ENCODE results near the gene THOC5. TPM values are rescaled to one million over a fixed set of nuclear protein-coding genes. Genes with fewer than 3 reads are reported as not detected.
"Not testable (repeated sequence)": the region's sequence is repeated elsewhere in the genome, so short reads cannot be mapped to it uniquely, and the experiment has no call there.

The THOC5 gene
- 43.8 TPM for total RNA-seq

- Histone ChIP-seq H3K36me3 (ENCODE audit: control insufficient read depth in 3 of 3, insufficient read depth in 3 of 3, low read length in 3 of 3) (peaks cover 4 to 12% (median 6%) of the 10 kb centered on the region in 3 donors), H3K4me1 (ENCODE audit: control insufficient read depth in 3 of 3, insufficient read depth in 3 of 3, low read length in 3 of 3) (peaks cover 7 to 8% (median 7%) of the 10 kb centered on the region in 3 donors), H3K27me3 (ENCODE audit: control insufficient read depth in 3 of 3, insufficient read depth in 3 of 3, low read length in 3 of 3) (no peaks in the 10 kb centered on the region), H3K9ac (ENCODE audit: low read depth in 1 of 3, low read length in 3 of 3) (peak within 1 kb of the TSS; percentile 79 to 89 (median 85)), H3K27ac (ENCODE audit: low read depth, low read length) (peak within 1 kb of the TSS; percentile 59), H3K4me3 (ENCODE audit: low read length in 3 of 3) (peak within 1 kb of the TSS; percentile 78 to 99 (median 82)), H3K9me3 (ENCODE audit: control insufficient read depth in 3 of 3, low read length in 3 of 3) (no peaks in the 10 kb centered on the region)
These were observed at the start of gene THOC5 for GRCh38 chr22:29553351-29554224. Gene THOC5, minus strand, starts transcription at chr22:29553757. Its CDS starts 4,610 bp downstream, at chr22:29549147.

- Histone ChIP-seq H3K9me3 (ENCODE audit: control insufficient read depth in 3 of 3, low read length in 3 of 3) (no peaks in the 10 kb centered on the region), H3K27me3 (ENCODE audit: control insufficient read depth in 3 of 3, insufficient read depth in 3 of 3, low read length in 3 of 3) (no peaks in the 10 kb centered on the region), H3K9ac (ENCODE audit: low read depth in 1 of 3, low read length in 3 of 3) (no peak overlapping the region), H3K27ac (ENCODE audit: low read depth, low read length) (no peak overlapping the region), H3K36me3 (ENCODE audit: control insufficient read depth in 3 of 3, insufficient read depth in 3 of 3, low read length in 3 of 3) (no peaks in the 10 kb centered on the region), H3K4me1 (ENCODE audit: control insufficient read depth in 3 of 3, insufficient read depth in 3 of 3, low read length in 3 of 3) (peaks cover 0 to 2% (median 0%) of the 10 kb centered on the region in 3 donors), H3K4me3 (ENCODE audit: low read length in 3 of 3) (no peak overlapping the region)
These were observed 45.1 kb upstream of the THOC5 start for GRCh38 chr22:29598684-29599020.

GRCh38 chr22:29597871-29598683 is 44.5 kb upstream of the THOC5 start:
- not testable (repeated sequence) for H3K36me3 ChIP-seq (ENCODE audit: control insufficient read depth in 3 of 3, insufficient read depth in 3 of 3, low read length in 3 of 3); H3K27me3 ChIP-seq (ENCODE audit: control insufficient read depth in 3 of 3, insufficient read depth in 3 of 3, low read length in 3 of 3); H3K27ac ChIP-seq (ENCODE audit: low read depth, low read length); H3K4me1 ChIP-seq (ENCODE audit: control insufficient read depth in 3 of 3, insufficient read depth in 3 of 3, low read length in 3 of 3); H3K9me3 ChIP-seq (ENCODE audit: control insufficient read depth in 3 of 3, low read length in 3 of 3); H3K4me3 ChIP-seq (ENCODE audit: low read length in 3 of 3); H3K9ac ChIP-seq (ENCODE audit: low read depth in 1 of 3, low read length in 3 of 3)

- no peaks in the 10 kb centered on the region for H3K9me3 ChIP-seq (ENCODE audit: control insufficient read depth in 3 of 3, low read length in 3 of 3)
- H3K9ac ChIP-seq (ENCODE audit: low read depth in 1 of 3, low read length in 3 of 3): no peak overlapping the region
- no peak overlapping the region for H3K27ac ChIP-seq (ENCODE audit: low read depth, low read length)
- H3K36me3 ChIP-seq (ENCODE audit: control insufficient read depth in 3 of 3, insufficient read depth in 3 of 3, low read length in 3 of 3): no peaks in the 10 kb centered on the region
- no peaks in the 10 kb centered on the region for H3K27me3 ChIP-seq (ENCODE audit: control insufficient read depth in 3 of 3, insufficient read depth in 3 of 3, low read length in 3 of 3)
- H3K4me1 ChIP-seq (ENCODE audit: control insufficient read depth in 3 of 3, insufficient read depth in 3 of 3, low read length in 3 of 3): no peaks in the 10 kb centered on the region
- no peak overlapping the region for H3K4me3 ChIP-seq (ENCODE audit: low read length in 3 of 3)
These were observed 42.9 kb upstream of the THOC5 start for GRCh38 chr22:29596408-29596807.

- H3K27me3 ChIP-seq (ENCODE audit: control insufficient read depth in 3 of 3, insufficient read depth in 3 of 3, low read length in 3 of 3); H3K9me3 ChIP-seq (ENCODE audit: control insufficient read depth in 3 of 3, low read length in 3 of 3); H3K4me3 ChIP-seq (ENCODE audit: low read length in 3 of 3); H3K36me3 ChIP-seq (ENCODE audit: control insufficient read depth in 3 of 3, insufficient read depth in 3 of 3, low read length in 3 of 3); H3K27ac ChIP-seq (ENCODE audit: low read depth, low read length); H3K4me1 ChIP-seq (ENCODE audit: control insufficient read depth in 3 of 3, insufficient read depth in 3 of 3, low read length in 3 of 3); H3K9ac ChIP-seq (ENCODE audit: low read depth in 1 of 3, low read length in 3 of 3): not testable (repeated sequence)
These were observed 40.9 kb upstream of the THOC5 start for GRCh38 chr22:29594447-29594846.

GRCh38 chr22:29593923-29594322 is 40.4 kb upstream of the THOC5 start:
- no peaks in the 10 kb centered on the region for H3K4me1 ChIP-seq (ENCODE audit: control insufficient read depth in 3 of 3, insufficient read depth in 3 of 3, low read length in 3 of 3)
- H3K4me3 ChIP-seq (ENCODE audit: low read length in 3 of 3): no peak overlapping the region
- H3K27ac ChIP-seq (ENCODE audit: low read depth, low read length): no peak overlapping the region
- H3K36me3 ChIP-seq (ENCODE audit: control insufficient read depth in 3 of 3, insufficient read depth in 3 of 3, low read length in 3 of 3): no peaks in the 10 kb centered on the region
- no peaks in the 10 kb centered on the region for H3K9me3 ChIP-seq (ENCODE audit: control insufficient read depth in 3 of 3, low read length in 3 of 3)
- no peak overlapping the region for H3K9ac ChIP-seq (ENCODE audit: low read depth in 1 of 3, low read length in 3 of 3)
- no peaks in the 10 kb centered on the region for H3K27me3 ChIP-seq (ENCODE audit: control insufficient read depth in 3 of 3, insufficient read depth in 3 of 3, low read length in 3 of 3)

GRCh38 chr22:29587938-29588699 is 34.6 kb upstream of the THOC5 start:
- H3K27ac ChIP-seq (ENCODE audit: low read depth, low read length): no peak overlapping the region
- H3K27me3 ChIP-seq (ENCODE audit: control insufficient read depth in 3 of 3, insufficient read depth in 3 of 3, low read length in 3 of 3): no peaks in the 10 kb centered on the region
- H3K9me3 ChIP-seq (ENCODE audit: control insufficient read depth in 3 of 3, low read length in 3 of 3): no peaks in the 10 kb centered on the region
- no peak overlapping the region for H3K4me3 ChIP-seq (ENCODE audit: low read length in 3 of 3)
- H3K36me3 ChIP-seq (ENCODE audit: control insufficient read depth in 3 of 3, insufficient read depth in 3 of 3, low read length in 3 of 3): no peaks in the 10 kb centered on the region
- no peak overlapping the region for H3K9ac ChIP-seq (ENCODE audit: low read depth in 1 of 3, low read length in 3 of 3)
- no peaks in the 10 kb centered on the region for H3K4me1 ChIP-seq (ENCODE audit: control insufficient read depth in 3 of 3, insufficient read depth in 3 of 3, low read length in 3 of 3)

GRCh38 chr22:29586193-29586705 is 32.7 kb upstream of the THOC5 start:
- H3K27ac ChIP-seq (ENCODE audit: low read depth, low read length); H3K4me3 ChIP-seq (ENCODE audit: low read length in 3 of 3): not testable (repeated sequence)

GRCh38 chr22:29584975-29585374 is 31.4 kb upstream of the THOC5 start:
- no peaks in the 10 kb centered on the region for H3K27me3 ChIP-seq (ENCODE audit: control insufficient read depth in 3 of 3, insufficient read depth in 3 of 3, low read length in 3 of 3)
- no peak overlapping the region for H3K4me3 ChIP-seq (ENCODE audit: low read length in 3 of 3)

More at GRCh38 chr22:29586193-29586705, 32.7 kb upstream of the THOC5 start:
- H3K27me3 ChIP-seq (ENCODE audit: control insufficient read depth in 3 of 3, insufficient read depth in 3 of 3, low read length in 3 of 3); H3K36me3 ChIP-seq (ENCODE audit: control insufficient read depth in 3 of 3, insufficient read depth in 3 of 3, low read length in 3 of 3); H3K4me1 ChIP-seq (ENCODE audit: control insufficient read depth in 3 of 3, insufficient read depth in 3 of 3, low read length in 3 of 3); H3K9ac ChIP-seq (ENCODE audit: low read depth in 1 of 3, low read length in 3 of 3); H3K9me3 ChIP-seq (ENCODE audit: control insufficient read depth in 3 of 3, low read length in 3 of 3): not testable (repeated sequence)

More at GRCh38 chr22:29584975-29585374, 31.4 kb upstream of the THOC5 start:
- Histone ChIP-seq H3K9ac (ENCODE audit: low read depth in 1 of 3, low read length in 3 of 3) (no peak overlapping the region), H3K36me3 (ENCODE audit: control insufficient read depth in 3 of 3, insufficient read depth in 3 of 3, low read length in 3 of 3) (no peaks in the 10 kb centered on the region), H3K27ac (ENCODE audit: low read depth, low read length) (no peak overlapping the region), H3K4me1 (ENCODE audit: control insufficient read depth in 3 of 3, insufficient read depth in 3 of 3, low read length in 3 of 3) (peaks cover 0 to 5% (median 3%) of the 10 kb centered on the region in 3 donors), H3K9me3 (ENCODE audit: control insufficient read depth in 3 of 3, low read length in 3 of 3) (no peaks in the 10 kb centered on the region)

Measured in skeletal muscle tissue (tissue), 4 donors.